ENCODE results near the gene RPL28.

The RPL28 gene

GRCh38 chr19:55376241-55376933, 9.3 kb upstream of the RPL28 start, which contains the start of gene TMEM190 (continued):
- TF ChIP-seq ZNF600 (tag by site-specific recombination; IDR thresholded peaks at IDR 0.05) (peak; percentile 47; the same call in 1 of the 2 replicates), ZNF707 (tag by site-specific recombination; IDR thresholded peaks at IDR 0.05) (no peak), ZNF239 (tag by site-specific recombination; IDR thresholded peaks at IDR 0.05) (no peak), ZIC2 (tag by site-specific recombination; IDR thresholded peaks at IDR 0.05) (peak; percentile 74), ZNF776 (tag by site-specific recombination; IDR thresholded peaks at IDR 0.05; ENCODE audit: borderline replicate concordance) (no peak), RBAK (tag by site-specific recombination; IDR thresholded peaks at IDR 0.05) (no peak), ZNF302 (tag by site-specific recombination; IDR thresholded peaks at IDR 0.05; ENCODE audit: low read depth) (no peak), ZBTB49 (tag by site-specific recombination; IDR thresholded peaks at IDR 0.05; ENCODE audit: low read depth) (no peak), ZNF146 (tag by site-specific recombination; IDR thresholded peaks at IDR 0.05) (no peak), ZFHX2 (tag by site-specific recombination; conservative IDR thresholded peaks at IDR 0.05) (peak; percentile 35; the same call in 1 of the 2 replicates), ZBTB1 (tag by site-specific recombination; IDR thresholded peaks at IDR 0.05) (no peak), BCL11A (tag by site-specific recombination; IDR thresholded peaks at IDR 0.05; ENCODE audit: low read depth) (no peak), ZNF391 (tag by site-specific recombination; IDR thresholded peaks at IDR 0.05; ENCODE audit: borderline replicate concordance, low read depth) (no peak), ZNF843 (tag by site-specific recombination; IDR thresholded peaks at IDR 0.05) (no peak), TSHZ1 (tag by site-specific recombination; IDR thresholded peaks at IDR 0.05; ENCODE audit: borderline replicate concordance) (no peak), REST (tag by site-specific recombination; IDR thresholded peaks at IDR 0.05) (no peak), YY2 (tag by site-specific recombination; IDR thresholded peaks at IDR 0.05) (no peak), ZNF701 (tag by site-specific recombination; IDR thresholded peaks at IDR 0.05) (no peak), KLF1 (tag by site-specific recombination; IDR thresholded peaks at IDR 0.05) (peak; percentile 92), ZNF248 (tag by site-specific recombination; IDR thresholded peaks at IDR 0.05) (no peak), ZNF529 (tag by site-specific recombination; IDR thresholded peaks at IDR 0.05; ENCODE audit: insufficient replicate concordance) (no peak), ZNF311 (tag by site-specific recombination; IDR thresholded peaks at IDR 0.05; ENCODE audit: borderline replicate concordance) (no peak), ZNF664 (tag by site-specific recombination; IDR thresholded peaks at IDR 0.05) (no peak), ZBTB10 (tag by site-specific recombination; IDR thresholded peaks at IDR 0.05) (no peak)
